GM19452 (cell line): ENCODE measurements around the gene RNF214.

Experiments
- ATAC-seq: cut with Tn5 transposase; IDR thresholded peaks from one replicate; pipeline ENCODE4 v1.9.1; 2021; ENCODE audit not compliant: unreplicated experiment

The RNF214 gene

GRCh38 chr11:117212697-117213355, 19.6 kb upstream of the RNF214 start:
- no peak for ATAC-seq

- ATAC-seq: no peak
These were observed 17.9 kb upstream of the RNF214 start for GRCh38 chr11:117214404-117215110.

GRCh38 chr11:117217141-117218084, 15.1 kb upstream of the RNF214 start:
- ATAC-seq: no peak

GRCh38 chr11:117218133-117218915, 14.1 kb upstream of the RNF214 start:
- no peak for ATAC-seq

- no peak for ATAC-seq
These were observed 13.5 kb upstream of the RNF214 start for GRCh38 chr11:117219001-117219400.

- no peak for ATAC-seq
These were observed 13.0 kb upstream of the RNF214 start for GRCh38 chr11:117219455-117219854.

- ATAC-seq: no peak
These were observed 12.5 kb upstream of the RNF214 start for GRCh38 chr11:117219995-117220394.

GRCh38 chr11:117220568-117220967, 11.9 kb upstream of the RNF214 start:
- no peak for ATAC-seq

- ATAC-seq: no peak
These were observed 11.3 kb upstream of the RNF214 start for GRCh38 chr11:117220999-117221774.

GRCh38 chr11:117221775-117222517, 10.5 kb upstream of the RNF214 start:
- no peak for ATAC-seq

GRCh38 chr11:117222991-117223740, 9.3 kb upstream of the RNF214 start:
- no peak for ATAC-seq

- ATAC-seq: no peak
These were observed 8.5 kb upstream of the RNF214 start for GRCh38 chr11:117223741-117224689.

- ATAC-seq: no peak
These were observed 6.8 kb upstream of the RNF214 start for GRCh38 chr11:117225553-117226170.

- ATAC-seq: peak; percentile 49
These were observed 5.8 kb upstream of the RNF214 start for GRCh38 chr11:117226388-117227385.

GRCh38 chr11:117228091-117228490, 4.4 kb upstream of the RNF214 start:
- no peak for ATAC-seq

- no peak for ATAC-seq
These were observed 3.1 kb upstream of the RNF214 start for GRCh38 chr11:117229411-117229810.
